ENCODE results near the gene MBD3.
"Not testable (repeated sequence)": the region's sequence is repeated elsewhere in the genome, so short reads cannot be mapped to it uniquely, and the experiment has no call there.

MBD3 gene

DNA sequence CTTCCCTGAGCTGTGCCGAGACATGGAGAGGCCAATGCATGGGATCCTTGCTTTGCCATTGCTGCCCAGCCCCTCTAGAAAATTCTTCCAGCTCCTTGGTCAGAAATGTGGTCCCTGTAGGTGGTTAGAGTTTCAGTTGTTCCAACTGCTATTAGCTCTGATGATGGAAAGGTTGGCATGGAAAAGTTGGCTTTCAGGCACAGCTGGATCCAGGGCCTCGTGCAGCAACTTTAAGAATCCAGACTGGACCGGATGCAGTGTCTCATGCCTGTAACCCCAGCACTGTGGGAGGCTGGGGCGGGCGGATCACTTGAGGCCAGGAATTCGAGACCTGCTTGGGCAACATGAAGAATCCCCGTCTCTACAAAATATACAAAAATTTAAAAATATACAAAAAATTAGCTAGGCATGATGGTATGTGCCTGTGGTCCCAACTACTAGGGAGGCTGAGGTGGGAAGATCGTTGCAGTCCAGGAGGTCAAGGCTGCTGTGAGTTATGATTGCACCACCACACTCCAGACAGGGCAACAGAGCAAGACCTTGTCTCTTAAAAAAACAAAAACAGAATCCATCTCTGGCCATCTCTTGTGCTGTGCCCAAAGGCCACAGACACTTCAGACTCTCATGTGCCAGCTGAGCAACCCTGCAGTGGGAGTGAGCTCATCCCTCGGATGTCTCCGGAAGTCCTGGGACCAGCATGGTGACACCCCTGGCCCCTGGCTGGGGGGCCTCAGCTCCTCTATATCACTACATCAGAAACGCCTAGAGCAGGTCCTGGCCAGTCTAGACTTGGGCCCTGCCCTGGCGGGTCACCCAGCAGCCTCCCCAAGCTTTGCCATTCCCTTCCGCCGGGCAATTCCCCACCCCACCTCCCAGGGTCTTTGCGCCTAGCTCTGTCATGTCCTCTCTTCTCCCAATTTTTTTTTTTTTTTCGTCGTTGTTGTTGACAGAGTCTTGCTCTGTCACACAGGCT is 41.3 kb downstream of the MBD3 start:
- Histone ChIP-seq H3K27ac (ENCODE audit: low read depth, low read length) (no peak overlapping the region), H3K4me1 (ENCODE audit: insufficient read depth, low read length) (no peaks in the 10 kb centered on the region), H3K9me3 (ENCODE audit: low read length) (no peaks in the 10 kb centered on the region), H3K27me3 (ENCODE audit: control insufficient read depth in 1 of 2, insufficient read depth in 2 of 2, low read length in 2 of 2) (peaks cover 0 to 2% of the 10 kb centered on the region in 2 donors), H3K36me3 (ENCODE audit: insufficient read depth, low read length) (no peaks in the 10 kb centered on the region), H3K9ac (ENCODE audit: low read length) (no peak overlapping the region), H3K4me3 (ENCODE audit: low read depth in 1 of 2, low read length in 2 of 2) (no peak overlapping the region)

DNA sequence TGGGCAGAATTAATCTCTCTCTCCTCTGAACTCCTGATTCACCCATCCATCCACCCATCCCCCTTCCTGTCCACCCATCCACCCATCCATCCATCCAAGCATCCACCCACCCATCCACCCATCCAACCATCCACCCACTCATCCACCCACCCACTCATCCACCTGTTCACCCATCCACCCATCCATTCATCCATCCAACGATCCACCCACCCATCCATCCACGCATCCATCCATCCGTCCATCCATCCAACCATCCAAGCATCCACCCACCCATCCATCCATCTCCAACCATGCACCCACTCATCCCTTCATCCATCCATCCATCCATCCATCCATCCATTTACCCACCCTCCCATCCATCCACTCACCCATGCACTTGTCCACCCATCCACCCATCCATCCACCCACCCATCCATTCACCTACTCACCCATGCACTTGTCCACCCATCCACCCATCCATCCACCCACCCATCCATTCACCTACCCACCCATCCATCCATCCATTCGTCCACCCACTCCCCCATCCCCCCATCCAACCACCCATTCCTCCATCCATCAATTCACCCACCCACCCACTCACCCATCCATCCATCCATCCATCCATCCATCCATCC is 43.2 kb downstream of the MBD3 start:
- no peak overlapping the region for H3K4me3 ChIP-seq (ENCODE audit: low read depth in 1 of 2, low read length in 2 of 2)
- H3K4me1 ChIP-seq (ENCODE audit: insufficient read depth, low read length) = no peaks in the 10 kb centered on the region
- H3K27me3 ChIP-seq (ENCODE audit: control insufficient read depth in 1 of 2, insufficient read depth in 2 of 2, low read length in 2 of 2) = peaks cover 0 to 3% of the 10 kb centered on the region in 2 donors
- no peaks in the 10 kb centered on the region for H3K36me3 ChIP-seq (ENCODE audit: insufficient read depth, low read length)
- no peaks in the 10 kb centered on the region for H3K9me3 ChIP-seq (ENCODE audit: low read length)
- no peak overlapping the region for H3K9ac ChIP-seq (ENCODE audit: low read length)
- H3K27ac ChIP-seq (ENCODE audit: low read depth, low read length) = no peak overlapping the region

DNA sequence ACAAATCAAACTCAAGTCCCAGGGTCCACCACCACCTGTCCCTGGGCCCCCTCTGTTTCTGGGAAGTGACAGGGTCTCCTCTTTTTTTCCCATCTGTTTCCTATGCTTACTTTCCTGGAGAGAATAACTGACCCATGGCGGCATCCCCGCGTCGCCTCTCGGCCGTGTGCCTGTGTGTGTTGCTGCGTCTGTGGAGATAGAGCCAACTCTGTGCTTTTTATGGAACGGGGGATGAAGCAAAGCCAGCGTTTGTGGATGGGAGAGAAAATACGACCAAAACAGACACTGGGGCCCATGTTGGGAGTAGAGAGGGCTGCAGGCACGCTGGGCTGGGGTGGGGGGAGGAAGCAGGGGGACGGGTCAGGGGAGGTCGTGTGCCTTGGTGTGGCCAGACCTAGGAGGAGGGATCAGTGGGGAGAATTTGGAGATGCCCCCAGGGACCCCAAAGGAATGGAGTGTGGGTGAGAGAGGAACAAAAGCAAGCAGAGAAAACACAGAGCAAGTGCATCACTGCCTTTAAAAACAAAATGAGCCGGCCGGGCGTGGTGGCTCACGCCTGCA is 52.2 kb downstream of the MBD3 start:
- H3K9me3 ChIP-seq (ENCODE audit: low read length) = no peaks in the 10 kb centered on the region
- peaks cover 8% of the 10 kb centered on the region for H3K4me1 ChIP-seq (ENCODE audit: insufficient read depth, low read length)
- no peaks in the 10 kb centered on the region for H3K27me3 ChIP-seq (ENCODE audit: control insufficient read depth in 1 of 2, insufficient read depth in 2 of 2, low read length in 2 of 2)
- H3K9ac ChIP-seq (ENCODE audit: low read length) = no peak overlapping the region
- no peaks in the 10 kb centered on the region for H3K36me3 ChIP-seq (ENCODE audit: insufficient read depth, low read length)
- no peak overlapping the region for H3K27ac ChIP-seq (ENCODE audit: low read depth, low read length)
- H3K4me3 ChIP-seq (ENCODE audit: low read depth in 1 of 2, low read length in 2 of 2) = peak overlapping the region in 1 of 2 donors; percentile 33

DNA sequence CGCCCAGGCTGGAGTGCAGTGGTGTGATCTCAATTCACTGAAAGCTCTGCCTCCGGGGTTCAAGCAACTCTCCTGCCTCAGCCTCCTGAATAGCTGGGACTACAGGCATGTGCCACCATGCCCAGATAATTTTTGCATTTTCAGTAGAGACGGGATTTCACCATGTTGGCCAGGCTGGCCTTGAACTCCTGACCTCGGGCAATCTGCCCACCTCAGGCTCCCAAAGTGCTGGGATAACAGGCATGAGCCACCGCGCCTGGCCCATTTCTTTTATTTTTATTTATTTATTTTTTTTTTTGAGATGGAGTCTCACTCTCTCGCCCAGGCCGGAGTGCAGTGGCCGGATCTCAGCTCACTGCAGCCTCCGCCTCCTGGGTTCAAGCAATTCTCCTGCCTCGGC is 52.9 kb downstream of the MBD3 start:
- H3K9me3 ChIP-seq (ENCODE audit: low read length); H3K4me3 ChIP-seq (ENCODE audit: low read depth in 1 of 2, low read length in 2 of 2); H3K4me1 ChIP-seq (ENCODE audit: insufficient read depth, low read length); H3K27ac ChIP-seq (ENCODE audit: low read depth, low read length); H3K36me3 ChIP-seq (ENCODE audit: insufficient read depth, low read length); H3K9ac ChIP-seq (ENCODE audit: low read length); H3K27me3 ChIP-seq (ENCODE audit: control insufficient read depth in 1 of 2, insufficient read depth in 2 of 2, low read length in 2 of 2): not testable (repeated sequence)

DNA sequence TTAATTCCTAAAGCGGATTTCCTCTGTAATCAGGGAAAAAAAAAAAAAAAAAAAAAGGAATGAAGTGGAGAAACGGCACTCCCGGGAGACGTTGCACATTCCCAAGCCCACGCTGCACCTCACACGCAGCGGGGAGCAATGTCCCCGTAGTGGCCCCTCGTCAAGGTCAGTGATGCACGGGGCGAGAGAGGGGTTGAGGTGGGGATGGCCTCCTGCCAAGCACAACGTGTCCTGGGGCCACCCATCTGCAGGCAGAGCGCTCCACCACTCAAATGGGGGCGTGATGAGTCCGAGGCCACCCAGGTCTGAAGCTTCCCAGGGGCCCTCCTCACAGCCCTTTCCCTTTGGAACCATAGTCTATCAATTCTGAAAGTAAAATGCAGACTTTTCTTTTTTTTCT is 53.7 kb downstream of the MBD3 start:
- H3K9ac ChIP-seq (ENCODE audit: low read length) = no peak overlapping the region
- H3K27ac ChIP-seq (ENCODE audit: low read depth, low read length) = no peak overlapping the region
- H3K4me3 ChIP-seq (ENCODE audit: low read depth in 1 of 2, low read length in 2 of 2) = no peak overlapping the region
- H3K4me1 ChIP-seq (ENCODE audit: insufficient read depth, low read length) = peaks cover 8% of the 10 kb centered on the region
- no peaks in the 10 kb centered on the region for H3K27me3 ChIP-seq (ENCODE audit: control insufficient read depth in 1 of 2, insufficient read depth in 2 of 2, low read length in 2 of 2)
- no peaks in the 10 kb centered on the region for H3K36me3 ChIP-seq (ENCODE audit: insufficient read depth, low read length)
- no peaks in the 10 kb centered on the region for H3K9me3 ChIP-seq (ENCODE audit: low read length)

DNA sequence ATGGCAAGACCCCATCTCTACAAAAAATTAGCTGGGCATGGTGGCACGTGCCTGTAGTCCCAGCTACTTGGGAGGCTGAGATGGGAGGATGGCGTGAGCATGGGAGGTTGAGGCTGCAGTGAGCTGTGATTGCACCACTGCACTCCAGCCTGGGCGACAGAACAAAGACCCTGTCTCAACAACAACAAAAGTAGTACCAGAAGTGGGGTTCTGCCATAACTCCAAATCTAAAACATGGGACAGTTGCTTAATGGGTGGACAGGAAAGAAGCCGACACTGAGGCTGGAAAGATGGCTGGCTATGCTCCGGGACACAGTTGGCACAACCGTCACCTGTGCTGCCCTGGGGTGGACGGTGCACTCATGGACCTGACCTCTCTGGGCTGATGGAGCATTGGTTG is 57.0 kb downstream of the MBD3 start:
- not testable (repeated sequence) for H3K9ac ChIP-seq (ENCODE audit: low read length); H3K27me3 ChIP-seq (ENCODE audit: control insufficient read depth in 1 of 2, insufficient read depth in 2 of 2, low read length in 2 of 2); H3K9me3 ChIP-seq (ENCODE audit: low read length); H3K4me3 ChIP-seq (ENCODE audit: low read depth in 1 of 2, low read length in 2 of 2); H3K4me1 ChIP-seq (ENCODE audit: insufficient read depth, low read length); H3K27ac ChIP-seq (ENCODE audit: low read depth, low read length); H3K36me3 ChIP-seq (ENCODE audit: insufficient read depth, low read length)

DNA sequence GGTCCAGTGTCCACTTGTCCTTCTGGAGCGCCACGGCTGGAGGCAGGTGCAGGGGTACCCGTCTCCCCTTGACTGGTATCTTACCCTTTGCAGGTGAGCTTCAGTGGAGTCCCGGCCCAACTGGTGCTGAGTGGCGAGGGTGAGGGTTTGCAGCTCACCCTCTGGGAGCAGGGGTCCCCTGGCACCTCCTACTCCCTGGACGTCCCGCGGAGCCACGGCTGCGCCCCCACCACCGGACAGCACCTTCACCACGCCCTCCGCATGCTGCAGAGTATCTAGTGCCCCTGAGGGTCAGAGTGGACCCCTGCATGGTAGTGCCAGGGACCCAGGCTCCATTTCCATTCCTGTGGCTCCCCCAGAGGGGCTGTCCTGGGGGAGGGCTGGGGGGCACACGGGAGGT is 57.7 kb downstream of the MBD3 start:
- H3K4me1 ChIP-seq (ENCODE audit: insufficient read depth, low read length) = no peaks in the 10 kb centered on the region
- H3K27ac ChIP-seq (ENCODE audit: low read depth, low read length) = no peak overlapping the region
- H3K9ac ChIP-seq (ENCODE audit: low read length) = no peak overlapping the region
- H3K9me3 ChIP-seq (ENCODE audit: low read length) = no peaks in the 10 kb centered on the region
- no peaks in the 10 kb centered on the region for H3K36me3 ChIP-seq (ENCODE audit: insufficient read depth, low read length)
- H3K4me3 ChIP-seq (ENCODE audit: low read depth in 1 of 2, low read length in 2 of 2) = no peak overlapping the region
- peaks cover 0 to 3% of the 10 kb centered on the region in 2 donors for H3K27me3 ChIP-seq (ENCODE audit: control insufficient read depth in 1 of 2, insufficient read depth in 2 of 2, low read length in 2 of 2)

DNA sequence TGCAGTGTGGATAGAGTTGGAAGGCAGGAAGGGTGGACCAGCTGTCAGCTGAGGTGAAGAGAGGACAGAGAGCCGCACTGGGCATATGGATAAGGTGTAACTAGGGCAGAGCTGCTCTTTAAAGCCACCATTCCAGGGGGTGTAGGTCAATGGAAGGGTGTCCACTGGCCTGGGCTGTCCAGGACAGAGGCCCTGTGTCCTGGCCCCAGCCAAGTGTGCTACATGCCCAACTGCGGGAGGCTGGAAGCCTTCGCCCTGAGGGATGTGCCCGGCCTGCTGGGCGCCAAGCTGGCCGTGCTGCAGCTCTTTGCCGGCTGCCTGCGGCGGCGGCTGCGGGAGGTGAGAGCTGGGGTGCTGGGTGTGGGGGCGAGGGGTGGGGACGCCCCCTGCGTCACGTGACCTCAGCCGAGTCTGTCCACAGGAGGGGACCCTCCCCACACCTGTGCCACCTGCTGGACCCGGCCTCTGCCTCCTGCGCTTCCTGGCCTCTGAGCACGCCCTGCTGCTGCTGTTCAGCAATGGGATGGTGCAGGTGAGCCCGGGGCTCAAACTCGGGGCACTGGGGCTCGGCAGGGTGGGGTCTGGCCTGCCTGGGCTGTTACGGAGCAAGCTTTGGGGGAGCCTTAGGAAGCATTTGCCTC is 59.0 kb downstream of the MBD3 start:
- H3K27ac ChIP-seq (ENCODE audit: low read depth, low read length) = no peak overlapping the region
- H3K9me3 ChIP-seq (ENCODE audit: low read length) = no peaks in the 10 kb centered on the region
- no peaks in the 10 kb centered on the region for H3K36me3 ChIP-seq (ENCODE audit: insufficient read depth, low read length)
- peaks cover 0 to 10% of the 10 kb centered on the region in 2 donors for H3K27me3 ChIP-seq (ENCODE audit: control insufficient read depth in 1 of 2, insufficient read depth in 2 of 2, low read length in 2 of 2)
- no peak overlapping the region for H3K4me3 ChIP-seq (ENCODE audit: low read depth in 1 of 2, low read length in 2 of 2)
- H3K9ac ChIP-seq (ENCODE audit: low read length) = no peak overlapping the region
- no peaks in the 10 kb centered on the region for H3K4me1 ChIP-seq (ENCODE audit: insufficient read depth, low read length)

DNA sequence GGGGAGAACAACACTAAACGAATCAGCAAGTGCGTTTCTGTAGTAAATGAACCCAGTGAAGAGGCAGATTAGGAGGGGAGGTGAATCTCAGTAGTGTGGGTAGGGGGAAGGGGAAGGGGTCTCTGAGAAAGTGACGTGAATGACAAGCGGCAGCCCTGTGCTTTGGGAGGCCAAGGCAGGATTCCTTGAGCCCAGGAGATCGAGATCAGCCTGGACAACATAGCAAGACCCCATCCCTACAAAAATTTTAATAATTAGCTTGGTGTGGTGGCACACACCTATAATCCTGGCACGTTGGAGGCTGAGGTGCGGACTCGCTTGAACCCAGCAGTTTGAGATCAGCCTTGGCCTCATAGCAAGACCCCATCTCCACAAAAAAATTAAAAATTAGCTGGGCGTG is 60.7 kb downstream of the MBD3 start:
- no peaks in the 10 kb centered on the region for H3K9me3 ChIP-seq (ENCODE audit: low read length)
- H3K4me1 ChIP-seq (ENCODE audit: insufficient read depth, low read length) = no peaks in the 10 kb centered on the region
- no peak overlapping the region for H3K4me3 ChIP-seq (ENCODE audit: low read depth in 1 of 2, low read length in 2 of 2)
- H3K36me3 ChIP-seq (ENCODE audit: insufficient read depth, low read length) = no peaks in the 10 kb centered on the region
- H3K27ac ChIP-seq (ENCODE audit: low read depth, low read length) = no peak overlapping the region
- H3K9ac ChIP-seq (ENCODE audit: low read length) = no peak overlapping the region
- H3K27me3 ChIP-seq (ENCODE audit: control insufficient read depth in 1 of 2, insufficient read depth in 2 of 2, low read length in 2 of 2) = peaks cover 0 to 18% of the 10 kb centered on the region in 2 donors

DNA sequence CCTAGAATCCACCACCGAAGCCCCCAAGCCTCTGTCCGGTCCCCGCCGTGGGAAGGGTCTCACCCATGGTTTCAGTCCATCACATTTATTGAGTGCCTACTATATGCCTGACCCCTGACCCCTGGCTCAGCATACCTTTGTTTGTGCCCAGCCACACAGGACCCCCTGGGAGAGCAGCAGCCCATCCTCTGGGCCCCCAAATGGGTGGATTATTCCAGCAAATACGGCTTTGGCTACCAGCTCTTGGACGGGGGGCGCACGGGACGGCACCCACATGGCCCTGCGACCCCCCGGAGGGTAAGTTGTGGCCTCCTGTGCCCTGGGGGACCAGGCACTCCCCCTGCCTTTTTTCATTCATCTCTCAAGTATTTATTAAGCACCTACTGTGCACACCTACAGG is 61.1 kb downstream of the MBD3 start:
- no peaks in the 10 kb centered on the region for H3K9me3 ChIP-seq (ENCODE audit: low read length)
- H3K9ac ChIP-seq (ENCODE audit: low read length) = no peak overlapping the region
- H3K4me3 ChIP-seq (ENCODE audit: low read depth in 1 of 2, low read length in 2 of 2) = no peak overlapping the region
- H3K36me3 ChIP-seq (ENCODE audit: insufficient read depth, low read length) = no peaks in the 10 kb centered on the region
- no peaks in the 10 kb centered on the region for H3K4me1 ChIP-seq (ENCODE audit: insufficient read depth, low read length)
- H3K27me3 ChIP-seq (ENCODE audit: control insufficient read depth in 1 of 2, insufficient read depth in 2 of 2, low read length in 2 of 2) = peaks cover 0 to 22% of the 10 kb centered on the region in 2 donors
- no peak overlapping the region for H3K27ac ChIP-seq (ENCODE audit: low read depth, low read length)

DNA sequence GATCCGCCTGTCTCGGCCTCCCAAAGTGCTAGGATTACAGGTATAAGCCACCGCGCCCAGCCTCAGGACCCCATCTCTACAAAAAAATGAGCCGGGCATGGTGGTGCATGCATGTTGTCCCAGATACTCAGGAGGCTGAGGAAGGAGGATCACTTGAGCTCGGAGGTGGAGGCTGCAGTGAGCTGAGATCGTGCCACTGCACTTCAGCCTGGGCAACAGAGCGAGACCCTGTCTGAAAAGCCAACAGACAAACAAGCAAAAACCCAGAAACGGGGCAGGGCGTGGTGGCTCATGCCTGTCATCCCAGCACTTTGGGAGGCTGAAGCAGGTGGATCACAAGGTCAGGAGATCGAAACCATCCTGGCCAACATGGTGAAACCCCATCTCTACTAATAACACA is 61.8 kb downstream of the MBD3 start:
- peaks cover 6 to 29% of the 10 kb centered on the region in 2 donors for H3K27me3 ChIP-seq (ENCODE audit: control insufficient read depth in 1 of 2, insufficient read depth in 2 of 2, low read length in 2 of 2)
- not testable (repeated sequence) for H3K4me1 ChIP-seq (ENCODE audit: insufficient read depth, low read length); H3K9ac ChIP-seq (ENCODE audit: low read length); H3K27ac ChIP-seq (ENCODE audit: low read depth, low read length); H3K9me3 ChIP-seq (ENCODE audit: low read length); H3K36me3 ChIP-seq (ENCODE audit: insufficient read depth, low read length); H3K4me3 ChIP-seq (ENCODE audit: low read depth in 1 of 2, low read length in 2 of 2)
